ENCODE measurements around the gene DUSP2.

DUSP2 gene

DNA sequence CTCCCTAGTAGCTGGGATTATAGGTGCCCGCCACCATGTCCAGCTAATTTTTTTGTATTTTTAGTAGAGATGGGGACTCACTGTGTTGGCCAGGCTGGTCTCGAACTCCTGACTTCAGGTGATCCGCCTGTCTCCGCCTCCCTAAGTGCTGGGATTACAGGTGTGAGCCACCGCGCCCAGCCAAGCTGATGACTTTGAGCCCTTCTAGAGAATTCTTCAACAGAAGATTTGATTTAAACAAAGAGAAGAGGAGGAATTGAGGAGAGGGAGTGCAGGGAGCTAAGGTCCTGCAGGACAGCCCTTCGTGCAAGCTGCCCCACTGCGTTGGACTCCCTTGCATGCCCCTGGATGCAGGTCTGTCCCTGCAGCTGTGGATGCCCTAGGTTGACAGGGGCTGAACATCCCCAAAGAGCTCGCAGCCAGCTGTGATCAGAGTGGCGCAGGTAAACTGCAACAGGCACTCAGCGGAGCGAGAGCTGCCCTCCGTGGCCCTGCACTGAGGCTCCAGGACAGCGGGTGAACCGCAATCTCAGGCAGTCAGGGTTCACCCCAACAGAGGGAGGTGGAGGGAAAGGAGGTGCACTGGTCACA, 42.5 kb downstream of the DUSP2 start:
- no peak for DNase-seq (ENCODE audit: low read depth, low spot score)

DNA sequence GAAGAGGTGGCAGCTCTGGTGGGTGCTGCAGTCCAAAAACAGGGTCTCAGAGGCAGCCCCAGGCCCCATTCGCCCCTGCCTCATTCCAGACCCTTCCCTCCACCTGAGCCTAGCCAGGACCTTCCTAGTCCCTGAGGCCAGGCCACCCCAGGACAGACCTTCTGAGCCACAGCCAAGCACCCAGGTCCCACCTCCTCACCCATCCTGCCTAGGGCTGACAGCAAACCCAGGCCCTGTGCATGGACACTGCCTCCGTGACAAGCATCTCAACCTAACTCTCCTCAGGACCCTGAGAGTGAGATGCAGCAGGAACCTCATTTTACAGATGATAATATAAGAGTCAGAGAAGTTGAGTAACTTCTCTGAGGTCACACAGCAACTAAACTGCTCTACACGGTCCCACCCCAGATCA, 44.3 kb downstream of the DUSP2 start:
- DNase-seq (ENCODE audit: low read depth, low spot score), result no peak

DNA sequence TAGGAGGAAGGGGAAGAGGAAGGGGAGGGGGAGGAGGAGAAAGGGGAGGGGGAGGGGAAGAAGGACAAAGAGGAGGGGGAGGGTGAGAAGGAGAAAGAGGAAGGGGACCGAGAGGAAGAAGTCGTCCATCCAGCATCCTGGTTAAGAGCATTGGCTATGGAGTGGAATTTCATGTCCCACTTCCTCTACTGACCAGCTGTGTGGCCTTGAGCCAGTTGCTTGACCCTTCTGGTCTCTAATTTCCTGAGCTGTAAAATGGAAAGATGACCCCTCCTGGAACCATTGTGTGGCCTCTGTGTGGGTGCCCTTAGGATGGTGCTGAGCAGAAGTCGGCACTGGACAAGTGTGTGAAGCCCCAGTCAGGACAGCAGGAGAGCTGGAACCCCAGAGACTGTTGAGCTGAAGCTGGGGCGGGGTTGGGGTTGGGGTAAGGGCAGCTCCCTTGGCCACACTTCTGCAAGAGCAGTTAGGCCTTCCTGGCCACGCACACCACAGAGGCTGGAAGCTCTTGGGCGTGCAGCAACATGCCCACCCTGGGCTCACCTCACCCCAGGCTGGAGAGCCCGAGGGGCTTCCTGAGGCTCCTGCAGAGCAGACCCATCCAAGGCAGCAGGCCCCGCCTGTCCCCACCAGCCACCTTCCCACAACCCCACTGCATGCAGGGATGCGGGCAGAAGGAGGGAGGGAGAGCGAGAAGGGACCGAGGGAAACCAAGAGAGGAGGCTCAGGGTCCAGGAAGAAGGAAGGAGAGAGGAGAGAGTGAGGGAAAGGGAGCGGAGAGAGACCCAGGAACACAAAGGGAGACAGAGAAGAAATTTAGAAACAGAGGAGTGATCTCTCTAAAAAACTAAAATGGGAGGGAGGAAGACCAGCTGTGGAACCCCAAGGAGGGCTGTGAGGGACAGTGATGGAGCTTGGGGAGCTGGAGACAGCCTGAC, 45.1 kb downstream of the DUSP2 start:
- DNase-seq (ENCODE audit: low read depth, low spot score), result no peak

DNA sequence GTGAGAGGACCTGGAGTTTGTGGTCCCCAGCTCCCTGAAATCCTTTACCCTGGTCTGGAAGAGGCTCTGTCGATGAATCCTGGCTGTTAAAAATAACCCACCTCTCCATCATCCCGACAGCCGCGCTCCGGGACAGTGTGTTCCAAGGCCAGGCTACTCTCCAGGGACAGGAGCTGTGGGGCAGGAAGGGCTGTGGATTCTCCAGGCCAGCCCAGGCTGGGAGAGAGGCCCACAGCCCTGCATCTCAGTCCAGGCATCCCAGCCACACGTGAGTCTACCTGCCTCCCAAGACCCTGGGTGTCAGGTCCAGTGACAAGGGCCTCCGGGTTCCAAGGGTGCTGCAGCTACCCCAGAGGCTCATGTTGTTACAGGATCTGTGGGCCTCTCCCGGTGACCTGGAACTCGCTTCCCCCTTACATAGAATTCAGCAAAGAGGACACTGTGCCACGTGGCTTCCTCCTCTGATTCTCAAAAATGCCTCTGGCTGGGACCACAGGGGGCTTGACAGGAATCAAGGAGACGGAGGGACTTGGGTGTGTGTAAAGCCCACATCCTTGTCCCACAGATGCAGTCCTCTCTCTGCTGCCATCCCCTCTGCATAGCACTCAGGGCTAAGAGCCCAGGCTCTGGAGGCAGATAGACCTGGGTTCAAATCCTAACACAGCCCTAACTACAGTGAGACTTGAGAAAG, 46.2 kb downstream of the DUSP2 start:
- DNase-seq (ENCODE audit: low read depth, low spot score), result no peak

DNA sequence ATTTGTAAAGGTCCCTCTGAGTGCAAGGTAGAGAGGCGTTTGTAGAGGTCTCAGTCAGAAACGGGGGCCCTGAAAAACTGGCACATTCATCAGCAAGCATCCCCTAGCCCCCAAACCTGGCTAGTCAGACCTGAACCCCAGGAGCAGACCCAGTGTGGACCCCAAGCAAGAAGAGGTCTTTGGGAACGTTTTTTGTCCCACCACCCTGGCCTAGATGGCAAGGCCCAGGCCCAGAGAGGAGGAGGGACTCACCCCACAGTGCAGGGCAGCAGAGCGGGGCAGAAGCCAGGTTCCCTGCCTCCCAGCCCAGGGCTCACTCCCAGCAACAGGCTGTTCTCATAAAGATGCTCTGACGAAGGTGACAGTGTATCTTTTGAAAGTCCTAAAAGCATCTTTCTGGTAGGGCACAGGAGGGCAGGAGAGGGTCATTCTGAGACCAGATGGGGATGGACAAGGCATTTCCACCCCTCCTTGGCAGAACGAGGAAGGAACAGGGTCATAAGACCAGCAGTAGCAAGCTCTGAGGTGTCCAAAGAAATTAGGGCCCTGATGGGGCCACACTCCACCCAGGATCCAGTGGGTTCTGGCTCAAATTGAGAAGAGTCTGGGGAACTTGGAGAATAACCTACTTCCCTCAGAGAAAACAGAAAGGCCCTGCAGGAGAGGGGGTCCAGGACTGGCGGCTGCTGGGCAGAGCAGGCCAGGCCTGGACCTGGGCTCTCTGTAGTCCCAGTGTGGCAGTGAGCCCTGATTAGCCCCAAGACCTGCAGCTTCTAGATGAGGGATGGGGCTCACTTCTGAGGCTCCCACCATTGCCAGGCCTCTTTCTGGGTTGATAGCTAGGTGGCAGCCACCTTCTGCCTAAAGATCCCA, 47.1 kb downstream of the DUSP2 start:
- no peak for DNase-seq (ENCODE audit: low read depth, low spot score)

DNA sequence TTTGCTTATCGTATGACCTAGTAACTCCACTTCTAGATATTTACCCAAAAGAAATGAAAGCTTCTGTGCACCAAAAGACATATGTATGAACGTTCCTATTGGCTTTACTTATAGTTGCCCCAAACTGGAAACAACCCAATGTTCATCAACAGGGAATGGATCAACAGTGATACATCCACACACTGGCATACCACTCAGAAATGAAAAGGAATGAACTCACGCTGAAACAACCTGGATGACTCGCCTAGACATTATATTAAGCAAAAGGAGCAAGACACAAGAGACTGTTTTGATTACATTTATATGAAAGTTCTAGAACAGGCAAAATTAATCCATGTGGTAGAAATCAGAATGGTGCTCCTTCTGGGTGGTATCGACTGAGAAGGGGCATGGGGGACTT, 47.8 kb downstream of the DUSP2 start:
- DNase-seq (ENCODE audit: low read depth, low spot score), result no peak

DNA sequence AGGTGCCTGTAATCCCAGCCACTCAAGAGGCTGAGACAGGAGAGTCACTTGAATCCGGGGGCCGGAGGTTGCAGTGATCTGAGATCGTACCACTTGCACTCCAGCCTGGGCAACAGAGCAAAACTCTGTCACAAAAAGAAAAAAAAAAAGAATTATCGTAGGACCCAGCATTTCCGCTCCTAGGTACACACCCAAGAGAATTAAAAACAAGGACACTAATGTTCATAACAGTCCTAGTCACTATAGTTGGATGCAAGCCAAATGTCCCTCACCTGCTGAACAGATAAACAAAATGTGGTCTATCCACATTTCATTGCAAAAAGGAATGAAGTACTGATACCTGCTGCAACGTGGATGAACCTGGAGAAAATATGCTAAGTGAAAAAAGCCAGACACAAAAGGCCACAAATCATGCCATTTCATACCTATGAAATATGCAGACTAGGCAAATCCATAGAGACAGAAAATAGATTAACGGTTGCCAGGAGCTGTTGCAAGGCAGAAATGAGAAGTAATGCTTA, 50.1 kb downstream of the DUSP2 start:
- no peak for DNase-seq (ENCODE audit: low read depth, low spot score)

DNA sequence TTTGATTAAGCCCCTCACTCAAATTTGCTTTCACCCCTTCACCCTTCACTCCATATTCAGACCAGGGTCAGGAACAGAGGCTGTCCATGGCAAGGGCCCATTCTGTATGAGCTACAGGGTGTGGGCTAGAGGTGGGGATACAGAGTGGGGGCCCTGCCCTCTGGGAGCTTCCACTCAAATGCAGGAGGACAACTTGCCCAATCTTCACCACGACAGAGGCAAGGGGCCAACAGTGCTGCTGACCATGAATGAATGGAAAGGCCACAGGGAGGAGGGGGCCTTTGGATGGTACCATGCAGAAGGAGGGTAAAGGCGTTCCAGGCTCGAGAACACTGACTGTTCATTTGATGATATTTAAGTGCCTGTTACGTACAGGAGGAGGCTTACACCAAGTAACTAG, 51.7 kb downstream of the DUSP2 start:
- no peak for DNase-seq (ENCODE audit: low read depth, low spot score)
